ENCODE measurements around the gene RNF13. TPM values are rescaled to one million over a fixed set of nuclear protein-coding genes. Genes with fewer than 3 reads are reported as not detected.

The RNF13 gene
- total and polyA plus RNA-seq, 12 donors: 28.6 to 136 (median 77.4) TPM

DNA sequence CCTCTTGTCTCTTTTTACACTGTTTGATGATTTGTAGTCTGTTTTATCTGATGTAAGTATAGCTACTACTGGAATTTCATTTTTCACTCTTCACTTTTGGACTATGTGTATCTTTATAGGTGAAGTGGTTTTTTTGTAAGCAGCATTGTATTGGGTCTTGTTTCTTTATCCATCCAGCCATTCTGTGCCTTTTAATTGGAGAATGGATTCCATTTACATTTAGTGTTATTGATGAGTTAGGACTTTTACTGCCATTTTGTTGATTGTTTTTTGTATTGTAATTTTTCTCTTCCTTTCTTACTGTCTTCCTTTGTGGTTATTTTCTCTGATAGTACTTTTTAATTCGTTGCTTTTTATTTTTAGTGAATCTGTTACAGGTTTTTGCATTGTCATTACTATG, 54.5 kb downstream of the RNF13 start:
- intact Hi-C loops (cut with DNase I): no loop called here
- no peaks in the 10 kb centered on the region for H3K27me3 ChIP-seq
- no peak overlapping the region for H3K27ac ChIP-seq
- peaks cover 0 to 14% (median 10%) of the 10 kb centered on the region in 3 donors for H3K9me3 ChIP-seq (replicated peaks in 1 of 3)
- DNase-seq: no peak
- 33 to 97% (median 94%) methylated on average over 1 of the region's 1 CpG for WGBS, 4 donors
- TF ChIP-seq CTCF (IDR thresholded peaks at IDR 0.05): no peak
- no peak for TF ChIP-seq POLR2A (IDR thresholded peaks at IDR 0.05)
- H3K4me1 ChIP-seq (replicated peaks in 1 of 2): peaks cover 0 to 11% of the 10 kb centered on the region in 2 donors
- H3K36me3 ChIP-seq (replicated peaks in 1 of 2): no peaks in the 10 kb centered on the region
- H3K4me3 ChIP-seq: no peak overlapping the region

- Histone ChIP-seq H3K4me1 (replicated peaks in 1 of 2) (no peaks in the 10 kb centered on the region), H3K4me3 (no peak overlapping the region), H3K27ac (no peak overlapping the region), H3K9me3 (replicated peaks in 1 of 3) (peaks cover 0 to 14% (median 10%) of the 10 kb centered on the region in 3 donors), H3K36me3 (replicated peaks in 1 of 2) (no peaks in the 10 kb centered on the region), H3K27me3 (no peaks in the 10 kb centered on the region)
- intact Hi-C loops (cut with DNase I): no loop called here
- WGBS, 4 donors: 90 to 96% (median 95%) methylated on average over 3 of the region's 3 CpGs
- TF ChIP-seq CTCF (IDR thresholded peaks at IDR 0.05): no peak
- TF ChIP-seq POLR2A (IDR thresholded peaks at IDR 0.05): no peak
- no peak for DNase-seq
Measured at GRCh38 chr3:149871855-149872254, 58.8 kb downstream of the RNF13 start.

DNA sequence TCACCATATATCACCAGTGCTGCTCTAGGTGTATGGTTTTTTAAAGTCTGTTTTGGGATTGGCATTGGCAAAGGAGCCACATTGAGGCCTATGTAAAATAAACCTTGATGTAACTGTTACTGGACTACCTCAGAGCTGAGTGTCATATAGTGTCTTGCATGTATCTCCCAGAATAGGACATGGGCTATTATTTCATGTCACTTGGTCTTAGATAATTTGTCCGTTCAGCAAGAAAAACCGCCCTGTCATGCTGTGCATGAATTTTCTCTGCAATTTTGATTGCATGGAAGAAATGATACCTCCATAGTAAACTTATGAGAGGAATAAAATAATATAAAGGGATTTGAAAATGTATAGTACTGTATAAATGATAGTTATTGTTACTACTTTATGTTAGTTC, 59.6 kb downstream of the RNF13 start:
- WGBS, 4 donors: 90 to 100% (median 98%) methylated on average over 2 of the region's 2 CpGs
- no peak overlapping the region for H3K27ac ChIP-seq
- H3K4me3 ChIP-seq: no peak overlapping the region
- intact Hi-C loops (cut with DNase I): no loop called here
- no peaks in the 10 kb centered on the region for H3K27me3 ChIP-seq
- no peak for DNase-seq
- peaks cover 0 to 11% (median 10%) of the 10 kb centered on the region in 3 donors for H3K9me3 ChIP-seq (replicated peaks in 1 of 3)
- H3K36me3 ChIP-seq (replicated peaks in 1 of 2): no peaks in the 10 kb centered on the region
- TF ChIP-seq CTCF (IDR thresholded peaks at IDR 0.05) (no peak), POLR2A (IDR thresholded peaks at IDR 0.05) (no peak)
- no peaks in the 10 kb centered on the region for H3K4me1 ChIP-seq (replicated peaks in 1 of 2)

- TF ChIP-seq POLR2A (IDR thresholded peaks at IDR 0.05) (no peak), CTCF (IDR thresholded peaks at IDR 0.05) (no peak)
- H3K4me3 ChIP-seq: no peak overlapping the region
- DNase-seq: no peak
- no peaks in the 10 kb centered on the region for H3K36me3 ChIP-seq (replicated peaks in 1 of 2)
- intact Hi-C loops (cut with DNase I): no loop called here
- no peak overlapping the region for H3K27ac ChIP-seq
- WGBS, 4 donors: 91 to 96% (median 93%) methylated on average over 1 of the region's 1 CpG
- H3K4me1 ChIP-seq (replicated peaks in 1 of 2): no peaks in the 10 kb centered on the region
- H3K9me3 ChIP-seq (replicated peaks in 1 of 3): no peaks in the 10 kb centered on the region
- H3K27me3 ChIP-seq: no peaks in the 10 kb centered on the region
Measured at GRCh38 chr3:149877668-149878067, 64.7 kb downstream of the RNF13 start.
